SKM-1 (cell line): ENCODE measurements around the gene C8G.

Experiments
- DNase-seq: peaks from one replicate; lab custom pipeline; 2025; ENCODE audit not compliant: unreplicated experiment; lab: John Stamatoyannopoulos, UW

Gene C8G

DNA sequence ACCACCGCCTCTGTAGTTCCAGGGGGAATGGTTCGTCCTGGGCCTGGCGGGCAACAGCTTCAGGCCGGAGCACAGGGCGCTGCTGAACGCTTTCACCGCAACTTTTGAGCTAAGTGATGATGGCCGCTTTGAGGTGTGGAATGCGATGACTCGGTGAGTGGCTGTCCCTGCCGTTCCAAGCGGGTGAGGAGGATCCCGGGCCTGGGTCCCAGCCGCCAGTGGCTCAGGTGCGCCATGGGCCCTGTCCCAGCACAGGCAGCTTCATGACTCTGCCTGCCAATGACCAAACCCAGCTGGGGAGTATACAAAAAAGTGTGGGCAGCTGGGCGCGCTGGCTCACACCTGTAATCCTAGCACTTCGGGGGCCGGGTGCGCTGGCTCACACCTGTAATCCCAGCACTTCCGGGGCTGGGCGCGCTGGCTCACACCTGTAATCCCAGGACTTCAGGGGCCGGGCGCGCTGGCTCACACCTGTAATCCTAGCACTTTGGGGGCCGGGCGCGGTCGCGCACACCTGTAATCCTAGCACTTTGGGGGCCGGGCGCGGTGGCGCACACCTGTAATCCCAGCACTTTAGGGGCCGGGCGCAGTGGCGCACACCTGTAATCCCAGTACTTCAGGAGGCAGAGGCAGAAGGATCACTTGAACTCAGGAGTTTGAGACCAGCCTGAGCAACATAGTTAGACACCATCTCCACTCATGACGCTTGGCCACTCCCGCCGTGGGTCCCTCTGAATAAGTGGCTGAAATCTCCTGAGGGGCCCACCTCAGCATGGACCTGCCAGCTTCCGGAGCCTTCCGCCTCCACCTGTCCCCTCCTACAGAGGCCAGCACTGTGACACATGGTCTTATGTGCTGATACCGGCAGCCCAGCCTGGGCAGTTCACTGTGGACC lies 8.1 kb downstream of the C8G start:
- DNase-seq: no peak

DNA sequence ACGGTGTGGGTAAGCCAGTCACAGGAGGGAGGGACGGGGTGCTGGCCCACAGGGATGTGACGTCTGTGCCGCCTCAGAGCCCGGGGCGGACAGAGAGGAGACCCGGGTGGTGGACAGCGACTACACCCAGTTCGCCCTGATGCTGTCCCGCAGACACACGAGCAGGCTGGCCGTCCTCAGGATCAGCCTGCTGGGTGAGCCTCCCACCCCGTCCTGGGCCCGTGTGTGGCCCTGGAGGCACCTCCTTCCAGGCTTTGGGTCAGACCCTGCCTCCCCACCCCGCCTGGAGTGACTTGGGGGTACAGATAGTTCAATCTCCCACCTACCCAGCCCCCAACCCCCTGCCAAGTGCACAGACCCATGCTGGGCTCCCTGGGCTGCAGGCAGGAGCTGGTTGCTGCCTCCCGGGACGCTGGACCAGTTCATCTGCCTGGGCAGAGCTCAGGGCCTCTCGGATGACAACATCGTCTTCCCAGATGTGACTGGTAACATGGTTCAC lies 8.8 kb downstream of the C8G start:
- no peak for DNase-seq

DNA sequence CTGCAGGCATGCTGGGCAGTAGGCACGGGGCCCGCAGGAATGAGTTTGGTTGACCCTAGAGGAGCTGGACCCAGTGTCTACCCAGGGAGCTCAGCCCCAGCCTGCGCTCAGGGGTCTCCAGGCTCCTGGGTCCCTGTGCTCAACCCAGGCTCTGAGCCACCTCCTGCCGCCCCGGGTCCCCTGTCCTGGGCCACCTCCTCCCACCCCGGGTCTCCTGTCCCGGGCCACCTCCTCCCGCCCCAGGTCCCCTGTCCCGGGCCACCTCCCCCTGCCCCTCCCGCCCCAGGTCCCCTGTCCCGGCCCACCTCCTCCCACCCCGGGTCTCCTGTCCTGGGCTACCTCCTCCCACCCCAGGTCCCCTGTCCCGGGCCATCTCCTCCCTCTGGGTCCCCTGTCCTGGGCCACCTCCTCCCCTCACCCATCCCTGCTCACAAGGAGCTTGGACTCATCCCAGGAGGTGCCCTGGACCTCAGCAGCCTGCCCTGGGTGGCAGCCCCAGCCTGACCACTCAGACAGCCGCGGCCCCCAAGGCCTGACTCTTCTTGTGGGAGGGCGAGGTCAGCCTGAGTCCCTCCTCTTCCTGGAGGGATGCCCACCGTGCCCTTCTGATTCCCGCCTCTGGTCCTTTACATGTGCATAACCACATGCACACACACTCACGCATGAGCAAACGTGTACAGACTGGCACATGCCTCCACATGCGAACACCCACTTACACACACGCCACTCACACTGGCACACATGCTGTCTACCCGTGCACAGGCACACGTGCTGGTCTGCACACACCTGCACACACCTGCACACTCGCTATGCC lies 9.4 kb downstream of the C8G start:
- no peak for DNase-seq

DNA sequence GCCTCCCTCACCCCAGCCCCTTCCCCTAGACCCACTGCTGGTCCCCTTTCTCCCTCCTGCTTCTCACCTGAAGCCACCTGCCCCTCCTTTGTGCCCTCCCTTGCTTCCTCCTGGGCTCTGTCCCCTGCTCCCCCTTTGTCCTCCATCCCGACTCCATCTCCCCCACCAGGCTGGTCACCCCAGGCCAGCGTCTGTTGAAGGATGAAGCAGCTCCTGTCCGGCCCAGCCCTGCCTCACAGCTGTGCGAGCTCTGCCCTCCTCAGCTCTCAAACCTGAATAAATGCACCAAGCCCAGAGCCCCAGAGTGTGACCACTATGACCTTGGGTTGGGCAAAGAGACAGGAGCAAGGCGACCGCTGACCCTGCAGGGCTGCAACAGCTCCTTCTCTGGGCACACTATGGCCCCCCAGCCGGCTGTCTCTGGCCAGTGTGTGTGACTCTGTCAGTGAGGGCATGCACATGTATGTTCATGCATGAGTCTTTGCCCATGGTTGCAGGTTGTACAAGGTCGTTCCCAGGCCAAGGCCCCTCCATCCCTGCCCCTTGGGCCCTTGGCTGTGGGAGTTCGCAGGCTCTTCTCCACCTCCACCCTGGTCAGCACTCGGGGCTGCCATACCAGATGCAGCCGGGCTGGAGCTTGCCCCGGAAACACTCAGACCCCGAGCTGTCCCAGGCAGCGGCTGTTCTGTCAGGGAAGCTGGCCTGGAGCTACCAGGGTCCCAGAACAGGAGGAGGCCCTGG lies 10.3 kb downstream of the C8G start:
- DNase-seq: no peak

DNA sequence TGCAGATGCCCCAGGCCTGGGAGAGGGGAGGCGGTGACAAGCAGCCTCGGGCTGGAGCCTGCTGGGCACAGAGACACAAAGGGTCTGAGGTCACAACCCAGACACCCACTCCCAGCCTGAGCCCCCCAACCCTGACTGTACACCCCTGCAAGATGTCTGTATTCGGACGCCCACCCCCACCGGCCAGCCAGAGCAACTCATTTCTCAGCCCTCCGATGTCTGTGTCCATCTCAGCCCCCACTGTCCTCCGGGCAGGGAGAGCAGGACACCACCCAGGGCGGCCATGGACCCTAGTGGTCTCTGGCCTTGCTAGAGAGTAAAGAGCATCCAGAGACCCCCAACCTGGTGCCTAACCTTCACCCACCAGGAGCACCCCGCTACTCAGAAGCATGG lies 10.9 kb downstream of the C8G start:
- no peak for DNase-seq

DNA sequence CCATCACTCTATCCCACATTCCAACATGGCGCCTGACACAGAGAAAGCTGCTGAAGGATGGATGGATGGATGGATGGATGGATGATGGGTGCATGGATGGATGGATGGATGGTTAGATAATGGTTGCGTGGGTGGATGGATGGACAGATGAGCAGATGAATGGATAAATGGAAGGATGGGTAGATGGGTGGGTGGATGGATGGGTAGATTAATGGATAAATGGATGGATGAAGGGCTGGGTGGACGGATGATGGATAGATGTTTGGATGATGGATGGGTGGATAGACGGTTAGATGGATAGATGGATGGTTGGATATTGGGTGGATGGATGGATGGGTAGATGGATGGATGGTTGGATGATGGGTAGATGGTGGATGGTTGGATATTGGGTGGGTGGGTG lies 11.6 kb downstream of the C8G start:
- no peak for DNase-seq

DNA sequence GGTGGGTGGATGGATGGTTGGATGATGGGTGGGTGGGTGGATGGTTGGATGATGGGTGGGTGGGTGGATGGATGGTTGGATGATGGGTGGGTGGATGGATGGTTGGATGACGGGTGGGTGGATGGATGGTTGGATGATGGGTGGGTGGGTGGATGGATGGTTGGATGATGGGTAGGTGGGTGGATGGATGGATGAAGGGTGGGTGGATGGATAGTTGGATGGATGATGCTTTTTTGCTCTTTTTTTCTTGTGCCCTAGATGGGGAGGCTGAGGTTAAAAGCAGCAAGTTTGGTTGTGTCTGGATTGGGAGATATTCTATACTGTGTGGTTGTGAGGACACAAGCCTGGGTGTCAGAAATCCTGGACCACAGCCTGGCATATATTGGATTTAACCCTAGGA lies 12.4 kb downstream of the C8G start:
- DNase-seq: no peak

DNA sequence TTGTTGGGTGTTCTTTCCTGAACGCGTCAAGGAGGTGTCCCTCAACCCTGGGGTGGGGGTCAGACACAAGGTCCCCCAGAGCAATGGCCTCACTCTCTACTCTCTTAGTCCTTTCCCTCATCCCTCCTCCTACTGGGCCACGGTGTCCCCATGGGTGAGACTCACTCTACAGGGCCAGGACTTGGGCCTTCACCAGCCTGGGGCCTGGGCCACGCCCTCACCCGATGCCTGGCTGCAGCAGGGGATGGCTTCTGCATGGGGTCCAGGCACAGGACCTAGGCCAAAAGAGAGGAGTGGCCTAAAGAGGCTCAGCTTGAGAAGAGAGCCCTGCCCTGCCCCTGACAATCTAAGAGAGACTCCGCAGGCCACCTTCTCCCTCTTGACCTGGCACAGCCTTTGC lies 12.9 kb downstream of the C8G start:
- DNase-seq: no peak

DNA sequence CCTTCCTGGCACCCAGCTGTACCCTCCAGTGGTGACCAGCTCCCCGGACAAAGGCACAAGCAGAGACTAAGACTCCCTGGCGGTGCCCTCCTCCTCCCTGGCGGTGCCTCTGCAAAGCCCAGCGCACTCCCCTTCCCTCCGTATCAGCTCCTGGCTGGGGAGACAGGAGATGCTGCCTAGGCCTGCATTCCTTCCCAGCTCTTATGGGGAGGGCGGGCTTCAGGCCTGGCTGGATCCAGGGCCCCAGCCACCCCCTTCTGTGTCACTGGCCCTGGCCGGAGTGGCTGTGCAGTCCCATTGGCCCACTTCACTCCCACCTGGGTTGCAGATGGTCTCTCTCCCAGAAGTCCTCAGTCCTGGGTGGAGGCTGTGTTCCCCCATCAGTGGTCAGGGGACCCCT lies 13.4 kb downstream of the C8G start:
- DNase-seq: no peak

DNA sequence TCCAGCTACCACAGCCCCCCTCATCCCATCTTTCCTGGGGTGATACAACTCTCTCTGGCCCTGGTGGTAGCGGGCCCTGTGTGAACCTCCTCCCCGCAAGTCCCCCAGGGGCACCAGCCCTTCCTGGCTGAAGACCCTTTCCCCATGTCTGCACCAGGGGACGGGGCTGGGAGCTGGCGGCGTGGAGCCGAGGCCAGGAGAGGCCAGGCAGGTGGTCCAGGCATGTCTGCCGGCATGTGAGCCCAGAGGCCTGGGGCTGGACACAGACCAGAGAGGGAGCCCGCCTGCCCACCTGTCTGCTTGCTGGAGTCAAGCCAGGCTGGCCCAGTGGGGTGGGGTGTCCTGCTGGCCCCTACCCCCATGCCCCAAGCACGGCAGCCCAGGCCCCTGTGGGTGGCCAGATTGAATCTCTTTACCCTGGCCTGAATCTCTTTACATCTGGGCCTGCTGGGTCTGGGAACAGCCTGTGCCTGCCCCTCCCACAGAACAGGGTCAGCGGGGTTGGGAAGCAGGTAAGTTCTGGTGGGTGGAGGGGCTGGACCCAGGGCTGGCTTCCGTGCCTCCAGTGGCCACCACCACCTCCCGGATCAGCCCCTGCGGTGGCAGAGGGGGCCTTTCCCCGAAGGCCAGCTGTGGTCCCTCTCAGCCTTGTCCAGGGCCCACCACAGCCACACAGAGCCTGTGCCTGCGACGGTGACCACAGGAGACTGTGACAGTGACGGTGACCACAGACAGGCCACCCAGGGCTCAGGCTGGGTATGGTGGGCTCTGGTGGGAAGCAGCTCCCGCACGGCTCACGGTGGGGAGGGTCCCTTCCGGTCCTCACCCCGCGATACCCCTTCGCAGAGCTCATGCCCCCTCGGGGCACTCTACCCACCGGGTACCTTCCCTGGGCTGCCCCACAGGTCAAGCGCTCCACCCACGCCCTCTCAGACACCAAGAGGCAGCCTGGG lies 14.1 kb downstream of the C8G start:
- DNase-seq: no peak

DNA sequence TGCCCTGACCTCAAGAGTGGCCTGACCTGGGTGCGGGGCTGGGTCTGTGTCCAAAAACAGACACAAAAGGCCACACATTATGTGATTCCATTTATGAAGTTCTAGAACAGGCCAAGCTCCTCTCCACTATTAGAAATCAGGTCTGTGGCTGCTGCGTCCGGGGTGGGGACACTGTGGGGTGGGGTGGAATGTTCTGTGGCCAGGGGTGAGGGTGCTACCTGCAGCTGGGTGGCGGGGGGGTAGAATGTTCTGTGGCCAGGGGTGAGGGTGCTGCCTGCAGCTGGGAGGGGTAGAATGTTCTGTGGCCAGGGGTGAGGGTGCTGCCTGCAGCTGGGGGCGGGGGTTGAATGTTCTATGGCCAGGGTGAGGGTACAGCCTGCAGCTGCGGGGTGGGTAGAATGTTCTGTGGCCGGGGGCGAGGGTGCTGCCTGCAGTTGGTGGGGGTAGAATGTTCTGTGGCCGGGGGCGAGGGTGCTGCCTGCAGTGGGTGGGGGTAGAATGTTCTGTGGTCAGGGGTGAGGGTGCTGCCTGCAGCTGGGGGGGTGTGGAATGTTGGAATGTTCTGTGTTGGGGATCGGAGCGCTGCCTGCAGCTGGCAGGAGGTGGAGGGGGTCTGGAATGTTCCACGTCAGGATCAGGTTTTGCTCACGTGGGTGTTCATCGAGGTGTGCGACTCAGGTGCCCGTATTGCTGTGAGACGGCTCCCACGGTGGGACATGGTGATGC lies 15.3 kb downstream of the C8G start:
- DNase-seq: no peak

DNA sequence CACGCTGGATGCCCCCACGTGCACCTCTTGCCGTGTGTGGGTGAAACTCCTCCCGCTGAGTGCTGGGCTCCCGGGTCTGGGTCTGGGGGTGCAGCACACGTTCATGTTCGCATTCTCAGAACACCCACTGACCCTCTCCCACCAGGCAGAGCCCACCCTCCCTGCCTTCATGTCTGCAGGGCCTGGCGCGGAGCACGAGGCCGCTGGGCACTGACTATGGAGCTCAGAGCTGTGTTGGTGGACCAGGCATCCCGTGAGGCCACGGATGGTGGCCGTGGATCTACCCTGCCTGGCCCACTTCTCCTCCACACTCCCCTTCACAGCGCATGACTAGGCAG lies 15.9 kb downstream of the C8G start:
- no peak for DNase-seq

DNA sequence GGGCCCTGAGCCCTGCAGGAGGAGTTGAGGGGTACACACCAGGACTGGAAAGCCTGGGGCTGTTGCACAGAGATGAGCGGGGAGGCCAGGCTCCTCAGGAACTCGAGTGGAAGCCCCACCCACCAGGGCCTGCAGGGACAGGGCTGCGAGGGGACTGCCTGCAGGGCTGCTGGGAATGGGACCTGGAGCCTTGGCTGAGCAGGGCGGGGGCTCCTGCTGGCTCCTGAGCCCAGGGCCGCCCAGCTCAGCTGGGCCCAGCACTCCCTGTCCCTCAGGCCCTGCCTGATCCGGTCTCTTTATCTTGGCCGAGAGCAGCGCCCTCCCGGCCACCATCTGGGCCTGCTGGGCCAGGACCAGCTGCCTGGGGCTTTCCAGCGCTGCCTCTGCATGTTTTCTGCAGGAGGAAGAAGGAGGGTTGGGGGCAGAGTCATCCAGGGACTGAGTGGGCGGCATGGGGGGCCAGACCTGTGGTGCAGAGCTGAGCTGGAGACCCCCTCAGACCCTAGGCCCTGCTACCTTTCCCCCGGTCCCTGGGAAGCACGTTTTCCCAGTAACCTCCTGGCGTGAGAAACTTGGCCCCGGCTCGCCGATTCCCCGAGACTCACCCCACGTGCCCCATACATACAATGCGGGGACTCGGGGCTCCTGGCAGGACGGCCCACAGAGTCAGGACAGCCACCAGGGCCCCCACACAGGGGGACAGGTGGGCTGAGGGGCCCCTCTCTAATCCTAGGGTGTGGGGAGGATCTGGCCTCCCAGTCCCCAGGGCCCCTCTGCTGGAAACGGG lies 16.4 kb downstream of the C8G start:
- DNase-seq: no peak

DNA sequence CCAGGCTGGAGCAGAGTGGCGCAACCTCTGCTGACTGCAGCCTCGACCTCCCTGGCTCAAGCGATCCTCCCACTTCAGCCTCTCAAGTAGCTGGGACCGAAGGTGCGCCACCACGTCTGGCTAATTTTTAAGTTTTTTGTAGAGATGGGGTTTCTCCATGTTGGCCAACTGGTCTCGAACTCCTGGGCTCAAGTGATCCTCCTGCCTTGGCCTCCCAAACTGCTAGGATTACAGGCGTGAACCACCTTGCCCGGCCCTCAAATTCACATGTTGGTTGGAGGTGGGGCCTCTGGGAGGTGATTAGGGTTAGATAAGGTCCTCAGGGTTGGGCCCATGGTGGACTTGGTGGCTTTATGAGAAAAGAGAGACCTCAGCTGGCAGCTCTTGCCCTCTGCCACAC lies 17.1 kb downstream of the C8G start:
- DNase-seq: no peak

DNA sequence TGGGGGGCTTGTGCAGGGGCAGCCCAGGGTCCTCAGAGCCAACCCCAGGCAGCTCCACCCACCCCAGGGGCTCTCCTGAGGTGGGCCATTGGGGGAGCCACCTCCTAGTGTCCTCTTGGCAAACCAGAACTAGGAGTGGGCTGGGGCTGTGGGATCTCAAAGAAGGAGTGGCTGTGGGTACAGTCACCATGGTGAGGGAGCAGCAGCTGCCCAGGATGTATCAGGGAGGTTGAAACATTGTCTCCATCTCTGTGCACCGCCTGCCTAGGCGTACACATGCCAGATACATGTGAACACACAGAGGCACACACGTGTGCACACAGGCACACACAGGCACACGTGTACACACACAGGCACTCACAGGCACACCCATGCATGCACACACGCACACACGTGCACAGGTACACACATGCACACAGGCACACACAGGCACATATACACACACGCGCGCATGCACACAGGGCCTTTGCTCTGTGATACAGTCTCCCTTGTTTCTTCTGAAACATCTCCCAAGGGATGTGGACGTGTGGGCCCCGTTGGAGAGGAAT lies 17.7 kb downstream of the C8G start:
- DNase-seq: no peak

DNA sequence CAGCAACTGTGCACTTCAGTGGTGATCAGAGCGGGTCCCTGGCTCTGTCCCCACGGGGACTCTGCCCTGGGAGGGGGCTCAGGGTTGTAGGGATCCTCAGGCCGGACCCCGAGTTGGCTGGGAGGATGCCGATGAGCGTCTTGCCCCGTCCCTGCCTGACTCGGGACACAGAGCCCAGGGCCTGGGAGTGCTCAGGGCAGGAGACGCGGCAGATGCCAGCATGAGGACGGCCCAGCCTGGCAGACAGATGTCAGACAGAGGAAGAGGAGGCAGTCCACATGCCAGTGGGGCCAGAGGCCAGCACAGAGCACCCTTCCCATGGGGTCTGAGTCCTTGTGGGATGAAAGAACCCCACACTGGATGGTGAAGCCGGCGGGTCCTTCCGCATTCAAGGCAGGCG lies 18.3 kb downstream of the C8G start:
- no peak for DNase-seq

DNA sequence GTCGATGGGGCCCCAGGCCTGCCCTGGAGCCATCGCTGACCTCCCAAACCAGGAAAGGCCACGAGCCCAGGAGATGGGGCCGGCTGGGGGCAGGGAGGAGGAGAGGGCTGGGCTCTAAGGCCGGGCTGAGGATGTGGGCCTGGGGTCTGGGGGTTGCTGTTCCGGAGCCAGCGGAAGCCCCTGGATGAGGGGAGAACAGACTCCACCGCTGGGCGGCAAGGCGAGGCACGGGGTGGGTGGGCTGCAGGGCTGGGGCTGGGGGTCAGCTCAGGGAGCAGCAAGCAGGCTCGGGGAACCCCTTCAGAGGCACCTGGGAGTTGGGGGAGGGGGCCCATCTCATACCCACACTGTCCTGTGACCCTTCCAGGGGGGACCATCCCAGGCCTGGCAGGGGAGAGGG lies 18.7 kb downstream of the C8G start:
- DNase-seq: no peak

DNA sequence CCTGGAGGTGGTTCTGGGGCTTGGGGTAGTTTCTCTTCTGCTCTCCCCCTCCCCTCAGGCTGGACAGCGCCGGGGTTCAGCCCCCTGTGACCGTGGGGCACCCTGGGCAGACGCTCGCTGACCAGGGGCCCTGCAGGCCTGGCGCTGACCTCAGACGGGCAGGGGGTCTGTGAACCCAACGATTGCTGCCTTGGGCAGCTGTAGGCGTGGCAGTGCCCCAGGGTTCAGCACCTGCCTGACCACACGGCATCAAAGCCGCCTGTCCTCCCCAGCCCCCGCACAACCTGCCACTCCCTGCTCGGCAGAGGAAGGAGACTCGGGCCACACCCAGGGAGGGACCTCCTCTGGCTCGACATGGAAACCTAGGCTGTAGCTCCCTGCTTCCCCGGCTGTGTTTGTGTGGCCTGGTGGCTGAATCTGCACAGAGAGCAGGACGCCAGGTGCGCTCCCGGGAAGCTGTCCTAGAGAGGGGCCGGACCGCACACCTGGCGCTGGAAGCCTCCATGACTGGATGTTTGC lies 19.2 kb downstream of the C8G start:
- no peak for DNase-seq
